GM12878 (cell line): Measurements from ENCODE around the gene MFAP1. TPM values are rescaled to one million over a fixed set of nuclear protein-coding genes. Genes with fewer than 3 reads are reported as not detected.

ENCODE experiments used
- ATAC-seq: fragments of 200-7000 bp; cut with Tn5 transposase; 3 replicates; pipeline ENCODE4 v1.9.1; 2020; ENCODE audit warnings: mild to moderate bottlenecking, moderate library complexity
- BruUV-seq: library from RNA; stranded (reverse); fragments of 400-500 nt; replicated peaks from 2 replicates; lab custom pipeline; 2021; lab: Mats Ljungman, UMichigan
- CTCF ChIA-PET: fragments of 300-600 bp; sonication (Branson Sonifier 250); formaldehyde crosslinking; extraction: SDS; loops from one replicate; lab custom pipeline; 2021; ENCODE audit warnings: inconsistent platforms; lab: Yijun Ruan, JAX
- POLR2A ChIA-PET: fragments of 350-600 bp; formaldehyde crosslinking; extraction: SDS; loops from one replicate; lab custom pipeline; 2021; ENCODE audit warnings: inconsistent platforms; lab: Charles Lee
- RAD21 ChIA-PET: fragments of 300-600 bp; sonication (Branson Sonifier 250); formaldehyde crosslinking; loops from one replicate; lab custom pipeline; 2023; ENCODE audit warnings: antibody characterized with exemption; ENCODE audit not compliant: unreplicated experiment; lab: Charles Lee
- SMC1A ChIA-PET: fragments of 300-600 bp; sonication (Branson Sonifier 250); formaldehyde crosslinking; loops from one replicate; lab custom pipeline; 2023; ENCODE audit not compliant: unreplicated experiment, uncharacterized antibody; lab: Charles Lee
- DNase-seq: peaks from one replicate; pipeline ENCODE4 v3.0.0-alpha.2; 2011; ENCODE audit warnings: low read depth, low spot score
- FAIRE-seq: peaks from 3 replicates; lab custom pipeline; 2011; peaks lifted over from hg19 to GRCh38; lab: Jason Lieb, UNC
- H2AFZ ChIP-seq: 2 replicates; pipeline ENCODE4 v1.6.0; 2011; ENCODE audit warnings: low read depth, low read length, control low read depth; ENCODE audit not compliant: control insufficient read depth
- H3K27ac ChIP-seq: 2 replicates; pipeline ENCODE4 v1.5.1; 2011; ENCODE audit warnings: control low read depth; ENCODE audit not compliant: control insufficient read depth, insufficient read depth
- H3K27me3 ChIP-seq, 2 experiments: replicated peaks in 1 of 2; 2 replicates each; pipeline versions ENCODE4 v1.6.0 to v1.6.1; 2011; ENCODE audit warnings: low read length in 1 of 2; ENCODE audit not compliant: control insufficient read depth in 2 of 2, insufficient read depth in 2 of 2
- H3K36me3 ChIP-seq, 2 experiments: 2 replicates each; pipeline ENCODE4 v1.5.1; 2011; ENCODE audit warnings: low read length in 1 of 2; ENCODE audit not compliant: control insufficient read depth in 2 of 2, insufficient read depth in 2 of 2
- H3K4me1 ChIP-seq: 2 replicates; pipeline ENCODE4 v1.6.1; 2011; ENCODE audit warnings: mild to moderate bottlenecking, low read length, moderate library complexity, mixed read lengths; ENCODE audit not compliant: control insufficient read depth, insufficient read depth
- H3K4me2 ChIP-seq: 2 replicates; pipeline ENCODE4 v1.6.0; 2011; ENCODE audit warnings: control low read depth; ENCODE audit not compliant: control insufficient read depth, insufficient read depth
- H3K4me3 ChIP-seq: fragments of 200-600 bp; sonication (generic); 2 replicates; pipeline ENCODE4 v1.5.1; 2016
- H3K79me2 ChIP-seq: 2 replicates; pipeline ENCODE4 v1.6.0; 2011; ENCODE audit warnings: low read length; ENCODE audit not compliant: control insufficient read depth, insufficient read depth
- H3K9ac ChIP-seq: 2 replicates; pipeline ENCODE4 v1.8.0; 2011; ENCODE audit warnings: low read length, control low read depth, mixed read lengths; ENCODE audit not compliant: control insufficient read depth, insufficient read depth
- H3K9me3 ChIP-seq: replicated peaks from 3 replicates; pipeline ENCODE4 v1.5.1; 2011; ENCODE audit warnings: mild to moderate bottlenecking, low read length; ENCODE audit not compliant: control insufficient read depth, insufficient read depth
- H4K20me1 ChIP-seq: 2 replicates; pipeline ENCODE4 v1.6.0; 2011; ENCODE audit not compliant: control insufficient read depth, insufficient read depth
- BCLAF1 ChIP-seq: fragments of 450-650 bp; IDR thresholded peaks from 2 replicates; pipeline ENCODE4 v1.6.1; 2017; ENCODE audit warnings: antibody characterized with exemption, mild to moderate bottlenecking, moderate library complexity
- FOXK2 ChIP-seq: fragments of 450-650 bp; IDR thresholded peaks from 2 replicates; pipeline ENCODE4 v1.6.1; 2017; ENCODE audit warnings: mild to moderate bottlenecking, moderate library complexity
- HSF1 ChIP-seq: fragments of 150-350 bp; IDR thresholded peaks from 2 replicates; pipeline ENCODE4 v1.6.1; 2014; ENCODE audit warnings: mild to moderate bottlenecking, low read depth, low read length
- MLLT1 ChIP-seq: fragments of 450-650 bp; IDR thresholded peaks from 2 replicates; pipeline ENCODE4 v1.6.1; 2016; ENCODE audit warnings: mild to moderate bottlenecking
- NR2C1 ChIP-seq: fragments of 450-650 bp; IDR thresholded peaks from 2 replicates; pipeline ENCODE4 v1.6.1; 2017; ENCODE audit warnings: antibody characterized with exemption, mild to moderate bottlenecking, moderate library complexity
- PML ChIP-seq: IDR thresholded peaks from 2 replicates; pipeline ENCODE4 v1.6.1; 2012; ENCODE audit warnings: low read length, inconsistent platforms
- PRDM15 ChIP-seq: fragments of 450-650 bp; formaldehyde crosslinking; IDR thresholded peaks from 2 replicates; pipeline ENCODE4 v1.4.0; 2020; ENCODE audit warnings: mild to moderate bottlenecking, moderate library complexity
- TAF1 ChIP-seq: IDR thresholded peaks from 2 replicates; pipeline ENCODE4 v1.6.1; 2011; ENCODE audit warnings: mild to moderate bottlenecking, low read depth, low read length, borderline replicate concordance
- ZNF217 ChIP-seq: fragments of 450-650 bp; IDR thresholded peaks from 2 replicates; pipeline ENCODE4 v1.6.1; 2017; ENCODE audit warnings: antibody characterized with exemption, mild to moderate bottlenecking
- WGBS: methylation state at CpG from one replicate; pipeline ENCODE4 v1.1.6; 2016; ENCODE audit warnings: low lambda C conversion rate; ENCODE audit not compliant: insufficient replicate concordance, insufficient coverage; ENCODE audit errors: missing lambda C conversion rate; 5-methylcytosine and 5-hydroxymethylcytosine counted together
- in situ Hi-C: fragments of 300-500 bp; cut with MboI; formaldehyde crosslinking; loops from 9 replicates; pipeline ENCODE4 v1.14.3; 2018; ENCODE audit warnings: mixed read lengths
- intact Hi-C: fragments of 100-400 bp; cut with micrococcal nuclease; formaldehyde crosslinking; loops from one replicate; pipeline ENCODE4 v1.14.2; 2022; ENCODE audit not compliant: unreplicated experiment
- polyA plus RNA-seq, 11 experiments: library from polyadenylated mRNA; depleted of rRNA in 4 of 11; unstranded in 6 of 11; stranded (reverse) in 5 of 11; fragments of >200 nt; fragmentation: Nextera tagmentation in 4 of 11; fragmentation: Illumina TruSeq in 1 of 11; extraction: Ambion mirVana in 4 of 11; extraction: Trizol in 1 of 11; gene quantifications; 1 replicate in 1 of 11; 2 replicates in 10 of 11; pipeline versions ENCODE4 v1.2.1 to v1.2.3, GENCODE V29; 2011 to 2016; ENCODE audit warnings: inconsistent platforms in 2 of 11, missing spikeins in 2 of 11, low read depth in 1 of 11
- total RNA-seq, 4 experiments: library from RNA; depleted of rRNA in 3 of 4; stranded (reverse); fragments of >200 nt in 3 of 4; fragmentation: Illumina TruSeq in 1 of 4; extraction: Trizol in 1 of 4; gene quantifications; 2 replicates each; pipeline versions ENCODE4 v1.2.1 to v1.2.3, GENCODE V29; 2013 to 2021

The MFAP1 gene
- total and polyA plus RNA-seq, 10 of the 15 experiments (the other 5 are each of a cell fraction or from before 2014, with no cell fraction given) = 24.5 to 67.3 (median 47.4) TPM

- no peak for TF ChIP-seq PRDM15 (CRISPR knock-in tag)
- TF ChIP-seq PML = peak; percentile 88; the same call in 1 of the 2 replicates
Observed at GRCh38 chr15:43791993-43792760, 32.3 kb downstream of the MFAP1 start, which contains the start of gene SERF2 (continued).

GRCh38 chr15:43789409-43789808 is 35.1 kb downstream of the MFAP1 start:
- peak overlapping the region; percentile 96 for H3K4me2 ChIP-seq
- in situ Hi-C loops = loop anchor here (10.0 to 25.0 kb wide), 2 partner anchors 55 to 1527 kb away; partner anchors contain the start of genes GANC and TMEM87A
- WGBS = 23% methylated on average over 3 of the region's 3 CpGs
- H3K36me3 ChIP-seq = peaks cover 3 to 10% of the 10 kb centered on the region in 2 experiments; a peak in 2 of 4 replicates
- H3K4me1 ChIP-seq = peaks cover 31% of the 10 kb centered on the region
- RAD21 ChIA-PET = interaction anchor here (0.9 to 3.6 kb wide), 9 partner anchors 11 to 54 kb away, joined by 4 to 54 read pairs (median 8); partner anchors contain the start of genes ELL3, HYPK, MFAP1 and SERINC4
- no peaks in the 10 kb centered on the region for H4K20me1 ChIP-seq
- intact Hi-C loops = no loop called here
- SMC1A ChIA-PET = interaction anchor here (1.3 to 9.4 kb wide), 10 partner anchors 11 to 54 kb away, joined by 3 to 129 read pairs (median 6); partner anchors contain the start of genes ELL3, HYPK, MFAP1 and SERINC4
- no peak for FAIRE-seq
- no TSS peak for BruUV-seq
- POLR2A ChIA-PET = interaction anchor here (0.6 to 6.5 kb wide), 15 partner anchors 8 to 54 kb away, joined by 3 to 59 read pairs (median 5); partner anchors contain the start of genes ELL3, HYPK, MFAP1 and SERINC4
- peaks cover 23% of the 10 kb centered on the region for H3K79me2 ChIP-seq
- no peaks in the 10 kb centered on the region for H3K9me3 ChIP-seq
- peak overlapping the region; percentile 95 for H2AFZ ChIP-seq
- peak; percentile 30 for DNase-seq
- H3K27me3 ChIP-seq = no peaks in the 10 kb centered on the region
- H3K4me3 ChIP-seq = peak overlapping the region; percentile 36; the same call in 1 of the 2 replicates
- ATAC-seq = no peak
- CTCF ChIA-PET = interaction anchor here (0.6 to 7.1 kb wide), 6 partner anchors 13 to 155 kb away, joined by 3 to 72 read pairs (median 6); partner anchors contain the start of gene ELL3
- peak overlapping the region; percentile 69 for H3K9ac ChIP-seq
- peak overlapping the region; percentile 94 for H3K27ac ChIP-seq
- TF ChIP-seq TAF1 (no peak), ZNF217 (peak; percentile 67; the same call in 1 of the 2 replicates), FOXK2 (no peak), NR2C1 (no peak), MLLT1 (no peak), BCLAF1 (no peak), HSF1 (no peak)
